Mucosa of stomach (tissue), 1 donor: Measurements from ENCODE around the gene SPATA25.

ENCODE experiments used
- H3K27me3 ChIP-seq: one replicate; pipeline ENCODE4 v1.7.0; 2013; ENCODE audit warnings: mild to moderate bottlenecking, low read length; ENCODE audit not compliant: control insufficient read depth, insufficient read depth
- H3K36me3 ChIP-seq: one replicate; pipeline ENCODE4 v1.7.0; 2013; ENCODE audit warnings: low read length; ENCODE audit not compliant: control insufficient read depth, insufficient read depth
- H3K4me1 ChIP-seq: one replicate; pipeline ENCODE4 v1.7.0; 2013; ENCODE audit warnings: mild to moderate bottlenecking, low read length; ENCODE audit not compliant: control insufficient read depth, insufficient read depth
- H3K4me3 ChIP-seq: one replicate; pipeline ENCODE4 v1.7.0; 2013; ENCODE audit warnings: low read length
- H3K9ac ChIP-seq: one replicate; pipeline ENCODE4 v1.7.0; 2013; ENCODE audit warnings: mild to moderate bottlenecking, low read length, moderate library complexity
- H3K9me3 ChIP-seq: one replicate; pipeline ENCODE4 v1.7.0; 2013; ENCODE audit warnings: mild to moderate bottlenecking, low read length, moderate library complexity; ENCODE audit not compliant: control insufficient read depth
- donor health status: Pancreatic carcinoma.

SPATA25 gene

DNA sequence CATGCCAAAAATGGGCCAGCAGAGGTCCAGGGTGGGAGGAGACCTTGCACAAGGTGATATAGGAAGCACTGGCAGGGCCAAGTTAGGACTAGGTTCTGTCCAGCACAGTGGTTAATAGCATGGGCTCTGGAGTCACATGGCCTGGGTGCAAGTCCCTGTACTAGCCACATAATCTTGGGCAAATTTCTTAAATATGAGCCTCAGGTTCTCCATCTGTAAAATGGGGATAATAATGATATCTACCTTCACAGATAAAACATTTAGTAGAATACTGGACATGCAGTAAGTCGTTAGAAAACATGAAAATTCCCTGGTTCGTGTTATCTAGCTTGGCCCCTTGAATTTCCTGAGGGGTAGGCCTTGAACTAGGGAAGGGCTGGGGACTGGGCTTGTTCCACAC, 9.9 kb upstream of the SPATA25 start:
- peaks cover 12% of the 10 kb centered on the region for H3K36me3 ChIP-seq
- peaks cover 4% of the 10 kb centered on the region for H3K4me1 ChIP-seq
- H3K27me3 ChIP-seq: no peaks in the 10 kb centered on the region
- no peaks in the 10 kb centered on the region for H3K9me3 ChIP-seq
- no peak overlapping the region for H3K4me3 ChIP-seq
- H3K9ac ChIP-seq: no peak overlapping the region

DNA sequence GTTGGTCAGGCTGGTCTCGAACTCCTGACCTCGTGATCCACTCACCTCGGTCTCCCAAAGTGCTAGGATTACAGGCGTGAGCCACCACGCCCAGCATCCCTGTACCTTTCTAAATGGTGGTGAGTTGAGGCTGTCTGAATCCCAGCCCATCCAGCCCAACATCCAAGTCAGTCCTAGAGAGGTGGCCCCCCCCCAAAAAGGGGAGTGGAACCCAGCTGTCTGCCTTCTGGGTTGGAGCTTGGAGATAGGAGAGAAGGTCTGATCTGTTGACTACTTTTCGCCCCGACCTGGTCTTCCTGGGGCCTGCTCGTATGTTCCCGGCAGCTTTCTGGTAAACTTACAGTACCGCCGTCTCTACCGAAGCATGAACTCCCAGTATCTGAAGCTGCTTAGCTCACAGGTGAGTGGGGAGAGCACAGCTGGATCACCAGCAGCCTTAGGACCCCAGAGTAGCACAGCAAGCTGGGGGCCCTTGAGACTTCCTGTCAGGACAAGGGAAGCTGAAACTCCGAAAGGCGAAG, 9.3 kb upstream of the SPATA25 start:
- Histone ChIP-seq H3K9me3 (no peaks in the 10 kb centered on the region), H3K4me1 (peaks cover 10% of the 10 kb centered on the region), H3K27me3 (no peaks in the 10 kb centered on the region), H3K4me3 (no peak overlapping the region), H3K9ac (no peak overlapping the region), H3K36me3 (peaks cover 12% of the 10 kb centered on the region)

DNA sequence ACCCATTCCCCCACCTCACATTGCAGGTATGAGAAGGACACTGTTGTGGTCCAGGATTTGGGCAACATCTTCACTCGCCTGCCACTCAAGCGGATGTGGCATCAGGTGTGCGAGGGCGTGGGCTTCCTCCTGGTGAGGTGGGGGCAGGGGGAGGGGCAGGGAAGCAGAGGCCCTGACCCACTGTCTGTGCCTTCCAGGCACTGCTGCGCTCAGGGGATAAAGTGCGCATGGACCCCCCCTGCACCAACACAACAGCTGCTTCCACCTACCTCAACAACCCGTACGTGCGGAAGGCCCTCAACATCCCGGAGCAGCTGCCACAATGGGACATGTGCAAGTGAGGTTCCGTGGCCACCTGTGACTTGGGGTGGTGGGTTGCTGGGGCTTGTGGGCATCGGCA, 7.4 kb upstream of the SPATA25 start:
- peaks cover 12% of the 10 kb centered on the region for H3K36me3 ChIP-seq
- H3K4me3 ChIP-seq: no peak overlapping the region
- no peaks in the 10 kb centered on the region for H3K9me3 ChIP-seq
- no peaks in the 10 kb centered on the region for H3K27me3 ChIP-seq
- H3K4me1 ChIP-seq: peaks cover 12% of the 10 kb centered on the region
- no peak overlapping the region for H3K9ac ChIP-seq

DNA sequence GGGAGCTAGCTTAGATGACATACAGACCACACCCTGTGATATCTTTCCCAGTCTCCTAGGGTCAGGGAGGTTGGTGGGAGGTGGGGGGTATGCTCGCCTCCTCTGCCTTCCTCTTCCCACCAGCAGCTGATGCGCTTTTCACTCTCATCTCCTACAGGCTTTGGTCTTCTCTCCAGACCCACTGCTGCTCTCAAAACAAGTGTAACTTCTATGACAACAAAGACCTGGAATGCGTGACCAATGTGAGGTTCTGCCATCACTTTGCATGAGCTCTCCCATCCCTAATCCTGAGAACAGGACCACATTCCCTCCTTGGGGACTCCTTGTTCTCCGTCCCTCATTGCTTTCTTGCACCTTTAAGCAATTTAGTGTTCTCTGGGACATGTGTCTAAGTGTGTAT, 6.4 kb upstream of the SPATA25 start:
- Histone ChIP-seq H3K36me3 (peaks cover 12% of the 10 kb centered on the region), H3K4me1 (peaks cover 12% of the 10 kb centered on the region), H3K9me3 (no peaks in the 10 kb centered on the region), H3K4me3 (no peak overlapping the region), H3K27me3 (no peaks in the 10 kb centered on the region), H3K9ac (no peak overlapping the region)

DNA sequence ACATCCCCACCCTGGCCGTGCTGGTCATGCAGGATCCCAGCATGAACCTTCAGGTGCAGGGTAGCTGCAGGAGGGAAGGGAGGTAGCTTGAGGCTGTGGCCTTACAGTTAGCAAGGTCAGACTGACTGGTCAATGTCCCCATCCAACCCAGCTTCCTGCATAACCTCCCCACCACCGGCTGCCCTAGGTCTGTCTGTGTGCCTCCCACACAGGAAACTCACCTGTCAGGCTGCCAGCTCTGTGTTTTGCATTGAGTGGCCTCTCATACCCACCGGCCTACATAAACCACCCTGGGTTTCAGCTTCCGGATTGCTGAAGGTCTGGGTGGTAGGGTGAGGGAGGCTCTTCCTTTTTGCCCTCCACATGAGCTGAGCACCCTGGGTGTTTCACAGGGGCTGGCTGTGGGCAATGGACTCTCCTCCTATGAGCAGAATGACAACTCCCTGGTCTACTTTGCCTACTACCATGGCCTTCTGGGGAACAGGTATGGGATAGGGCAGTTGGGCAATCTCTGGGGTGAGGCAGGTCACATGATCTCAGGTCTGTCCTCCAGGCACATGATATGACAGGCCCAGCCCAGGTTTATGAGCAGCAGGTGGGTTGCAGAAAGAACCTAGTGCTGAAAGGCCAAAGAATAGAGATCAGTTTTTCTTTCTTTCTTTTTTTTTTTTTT, 5.5 kb upstream of the SPATA25 start:
- Histone ChIP-seq H3K9ac (no peak overlapping the region), H3K9me3 (no peaks in the 10 kb centered on the region), H3K36me3 (peaks cover 12% of the 10 kb centered on the region), H3K27me3 (no peaks in the 10 kb centered on the region), H3K4me3 (no peak overlapping the region), H3K4me1 (peaks cover 12% of the 10 kb centered on the region)

DNA sequence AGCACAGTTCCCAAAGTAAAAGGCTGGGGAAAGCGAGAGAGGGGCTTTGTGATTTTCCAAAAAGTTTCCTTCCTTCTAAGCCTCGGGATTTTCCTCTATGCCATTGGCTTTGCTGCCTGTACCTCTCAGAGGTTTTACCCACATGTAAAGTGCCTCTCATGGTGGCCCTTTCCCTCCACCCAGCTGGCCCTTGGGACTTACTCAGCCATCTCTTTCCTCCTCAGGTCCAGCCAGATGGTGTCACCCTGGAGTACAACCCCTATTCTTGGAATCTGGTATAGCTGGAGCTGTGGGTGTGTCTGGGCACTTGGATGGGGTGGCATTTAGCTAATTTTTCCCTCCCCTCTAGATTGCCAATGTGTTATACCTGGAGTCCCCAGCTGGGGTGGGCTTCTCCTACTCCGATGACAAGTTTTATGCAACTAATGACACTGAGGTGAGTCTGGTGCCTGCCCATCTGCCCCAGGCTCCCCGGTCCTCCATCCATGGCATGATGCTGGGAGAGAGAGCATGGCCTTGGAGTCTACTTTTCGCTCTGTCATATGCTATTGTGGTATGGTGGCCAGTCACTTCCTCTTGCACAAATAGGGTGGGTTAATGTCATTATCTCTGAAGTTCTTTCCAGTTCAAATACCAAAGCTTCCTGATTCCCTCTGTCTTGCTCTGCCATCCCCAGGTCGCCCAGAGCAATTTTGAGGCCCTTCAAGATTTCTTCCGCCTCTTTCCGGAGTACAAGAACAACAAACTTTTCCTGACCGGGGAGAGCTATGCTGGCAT, 4.8 kb upstream of the SPATA25 start:
- Histone ChIP-seq H3K9me3 (no peaks in the 10 kb centered on the region), H3K9ac (peak overlapping the region; percentile 70), H3K36me3 (peaks cover 12% of the 10 kb centered on the region), H3K27me3 (no peaks in the 10 kb centered on the region), H3K4me1 (peaks cover 12% of the 10 kb centered on the region), H3K4me3 (peak overlapping the region; percentile 68)

DNA sequence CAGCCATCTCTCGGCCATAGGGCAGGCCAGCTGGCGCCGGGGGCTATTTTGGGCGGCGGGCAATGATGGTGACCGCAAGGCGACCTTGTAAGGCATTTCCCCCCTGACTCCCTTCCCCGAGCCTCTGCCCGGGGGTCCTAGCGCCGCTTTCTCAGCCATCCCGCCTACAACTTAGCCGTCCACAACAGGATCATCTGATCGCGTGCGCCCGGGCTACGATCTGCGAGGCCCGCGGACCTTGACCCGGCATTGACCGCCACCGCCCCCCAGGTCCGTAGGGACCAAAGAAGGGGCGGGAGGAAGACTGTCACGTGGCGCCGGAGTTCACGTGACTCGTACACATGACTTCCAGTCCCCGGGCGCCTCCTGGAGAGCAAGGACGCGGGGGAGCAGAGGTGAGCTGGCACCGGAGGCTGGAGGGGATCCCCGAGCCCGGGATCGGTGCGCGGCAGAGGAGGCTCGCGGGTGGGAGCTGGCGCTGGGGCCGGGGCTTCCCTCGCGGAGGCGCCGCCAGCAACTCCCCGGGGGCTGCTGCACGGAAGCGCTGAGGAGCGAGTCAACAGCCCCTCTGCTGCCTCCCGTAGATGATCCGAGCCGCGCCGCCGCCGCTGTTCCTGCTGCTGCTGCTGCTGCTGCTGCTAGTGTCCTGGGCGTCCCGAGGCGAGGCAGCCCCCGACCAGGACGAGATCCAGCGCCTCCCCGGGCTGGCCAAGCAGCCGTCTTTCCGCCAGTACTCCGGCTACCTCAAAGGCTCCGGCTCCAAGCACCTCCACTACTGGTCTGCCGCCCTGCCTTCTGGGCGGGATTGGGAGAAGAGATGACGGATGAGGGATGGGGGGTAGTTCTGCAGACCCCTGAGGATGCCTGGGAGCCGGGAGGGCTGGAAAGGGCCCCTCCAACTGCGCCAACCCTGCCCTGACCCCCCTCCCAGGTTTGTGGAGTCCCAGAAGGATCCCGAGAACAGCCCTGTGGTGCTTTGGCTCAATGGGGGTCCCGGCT, 3.9 kb upstream of the SPATA25 start, which contains the start of the genes CTSA and NEURL2:
Gene CTSA, plus strand, starts transcription at position 351 of the 999 bp plus-strand sequence. Its CDS starts 234 bp downstream, at position 585.
Gene NEURL2, minus strand, starts transcription at position 224 of the 999 bp plus-strand sequence. Its CDS starts 217 bp downstream, at position 7.
- no peaks in the 10 kb centered on the region for H3K27me3 ChIP-seq
- H3K36me3 ChIP-seq: peaks cover 8% of the 10 kb centered on the region
- peak within 1 kb of the TSS; percentile 70 for H3K9ac ChIP-seq
- peak within 1 kb of the TSS; percentile 68 for H3K4me3 ChIP-seq
- H3K9me3 ChIP-seq: no peaks in the 10 kb centered on the region
- H3K4me1 ChIP-seq: peaks cover 12% of the 10 kb centered on the region

DNA sequence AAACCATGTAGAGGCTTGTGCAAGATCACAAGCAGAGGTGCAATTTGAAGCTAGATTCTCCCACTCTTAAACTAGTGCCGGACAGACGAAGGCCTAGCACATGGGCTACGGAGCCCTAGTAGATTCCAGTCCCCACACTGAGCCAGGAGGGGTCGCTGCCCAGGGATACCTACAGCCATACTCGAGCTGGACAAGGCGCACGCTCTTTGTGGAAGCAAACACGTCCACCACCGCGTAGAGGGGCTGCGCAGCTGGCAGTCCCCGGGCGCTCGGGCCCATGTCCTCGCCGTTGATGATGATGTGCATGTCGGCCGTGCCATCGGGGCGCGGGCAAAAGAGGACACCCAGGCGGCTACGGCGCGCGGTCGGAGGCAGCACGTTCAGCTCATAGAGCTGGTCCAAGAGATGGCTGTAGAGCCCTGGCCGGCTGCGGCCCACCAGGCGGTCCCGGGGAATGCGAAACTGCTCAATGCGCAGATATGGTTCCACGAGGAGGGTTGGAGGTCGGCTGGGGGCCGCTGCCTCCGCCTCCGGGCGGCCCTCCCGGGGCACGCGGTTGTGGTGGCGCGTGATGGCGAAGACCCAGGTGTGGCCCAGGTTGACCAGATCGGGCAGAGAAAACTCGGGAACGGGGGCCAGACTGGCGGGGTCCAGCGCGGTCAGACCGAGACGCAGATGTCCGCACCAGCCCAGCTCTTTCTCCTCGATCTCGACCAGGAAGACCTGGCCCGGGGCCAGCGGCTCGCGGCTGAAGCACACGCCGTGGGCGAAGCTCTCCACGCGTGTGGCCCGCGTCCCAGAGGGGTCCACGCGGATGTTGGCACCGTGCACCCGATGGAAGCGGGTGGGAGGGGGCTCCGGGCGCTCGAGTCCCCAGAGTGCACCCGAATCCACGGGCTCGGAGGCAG, 2.9 kb upstream of the SPATA25 start:
- Histone ChIP-seq H3K9me3 (no peaks in the 10 kb centered on the region), H3K4me3 (peak overlapping the region; percentile 68), H3K36me3 (peaks cover 8% of the 10 kb centered on the region), H3K27me3 (no peaks in the 10 kb centered on the region), H3K4me1 (peaks cover 12% of the 10 kb centered on the region), H3K9ac (peak overlapping the region; percentile 70)

DNA sequence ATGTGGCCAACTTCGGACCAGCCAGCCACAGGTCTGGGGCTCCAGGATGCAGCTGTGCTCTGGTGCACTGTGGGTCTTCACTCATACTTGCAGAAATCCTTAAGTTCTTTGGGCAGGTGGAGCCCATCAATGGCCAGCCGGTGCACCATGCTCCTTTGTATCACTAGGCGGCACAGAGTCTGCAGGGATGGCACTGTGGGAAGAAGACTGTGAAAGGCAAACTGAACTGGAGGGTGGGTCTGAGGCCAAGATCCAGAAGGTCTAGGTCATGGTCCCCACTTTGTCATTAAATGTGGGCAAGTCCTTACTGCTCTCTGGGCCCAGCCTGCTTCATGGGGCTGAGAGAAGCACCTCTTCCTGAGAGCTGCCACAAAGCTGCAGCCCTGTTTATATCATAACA, 1.3 kb upstream of the SPATA25 start:
- Histone ChIP-seq H3K36me3 (no peaks in the 10 kb centered on the region), H3K9me3 (no peaks in the 10 kb centered on the region), H3K4me3 (no peak overlapping the region), H3K4me1 (peaks cover 12% of the 10 kb centered on the region), H3K9ac (no peak overlapping the region), H3K27me3 (no peaks in the 10 kb centered on the region)

DNA sequence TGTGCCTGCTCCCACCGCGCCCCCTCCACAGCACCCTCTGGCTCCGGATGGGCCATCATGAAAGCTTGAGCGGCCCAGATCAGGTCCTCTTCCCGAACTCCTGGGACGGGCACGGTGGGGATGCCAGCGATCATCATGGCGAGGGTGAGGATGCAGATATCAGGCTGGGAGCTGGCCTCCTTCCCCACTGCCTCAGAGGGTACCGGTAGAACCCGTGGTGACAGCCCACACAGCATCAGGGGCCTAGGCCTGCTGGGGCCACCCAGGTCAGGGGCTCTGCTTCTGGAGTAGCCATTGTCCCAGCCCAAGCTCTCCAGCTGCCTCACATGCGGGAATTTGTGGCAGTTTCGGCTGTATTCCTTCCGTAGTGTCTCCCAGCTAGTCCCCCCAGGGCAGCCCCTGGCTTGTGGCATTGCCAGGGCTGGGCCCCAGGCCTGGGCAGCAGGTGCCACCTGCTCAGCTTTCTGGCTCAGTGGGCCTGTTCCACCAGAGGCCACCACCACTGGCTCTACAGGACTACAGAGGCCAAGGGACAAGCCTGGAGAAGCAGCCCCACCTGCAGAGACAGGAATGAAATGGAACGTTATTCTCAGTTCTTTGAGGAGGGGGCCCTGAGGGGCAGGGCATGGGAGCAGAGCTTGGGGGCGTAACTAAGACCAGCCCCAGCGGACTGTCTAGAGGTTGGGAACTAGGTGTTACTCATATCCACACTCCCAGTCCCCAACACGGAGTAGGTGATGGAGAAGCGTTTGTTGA, 654 bp downstream of the SPATA25 start:
- Histone ChIP-seq H3K4me1 (peaks cover 2% of the 10 kb centered on the region), H3K4me3 (no peak overlapping the region), H3K9me3 (no peaks in the 10 kb centered on the region), H3K36me3 (peaks cover 7% of the 10 kb centered on the region), H3K27me3 (no peaks in the 10 kb centered on the region), H3K9ac (no peak overlapping the region)
